Activated CD8-positive, alpha-beta memory T cell treated with anti-CD3 and anti-CD28 coated beads, Interleukin-2, amount 50 U/mL, for 4 hours (primary cell): ENCODE results near the gene SLC16A13.
"Not testable (repeated sequence)": the region's sequence is repeated elsewhere in the genome, so short reads cannot be mapped to it uniquely, and the experiment has no call there.

Experiments used
- DNase-seq: peaks from one replicate; pipeline ENCODE4 v3.0.0-alpha.2; 2020

The SLC16A13 gene

GRCh38 chr17:7068268-7068667, 32.5 kb downstream of the SLC16A13 start:
- no peak for DNase-seq

DNA sequence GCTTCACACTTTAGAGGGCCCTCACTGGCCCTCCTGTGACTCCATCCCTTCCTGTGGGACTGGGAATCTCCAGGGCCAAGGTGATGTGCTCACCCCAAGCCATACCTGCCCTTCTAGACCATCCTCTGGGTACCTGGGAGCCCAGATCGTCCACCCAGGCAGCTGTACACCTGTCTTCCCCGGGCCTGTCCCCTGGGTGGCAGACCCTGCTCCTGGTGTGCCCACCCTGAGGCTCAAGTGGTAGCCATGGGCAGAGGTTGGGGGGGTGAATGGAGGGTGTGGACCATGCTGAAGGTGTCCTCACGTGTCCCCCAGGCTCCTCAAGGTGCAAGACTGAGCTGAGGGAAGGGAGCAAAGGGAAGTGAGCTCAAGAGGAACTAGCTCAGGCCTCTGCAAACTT, 34.9 kb downstream of the SLC16A13 start:
- DNase-seq = no peak

- no peak for DNase-seq
Observed at GRCh38 chr17:7072406-7072805, 36.6 kb downstream of the SLC16A13 start.

- no peak for DNase-seq
Observed at GRCh38 chr17:7074931-7075330, 39.1 kb downstream of the SLC16A13 start.

- no peak for DNase-seq
Observed at GRCh38 chr17:7077911-7078546, 42.2 kb downstream of the SLC16A13 start.

DNA sequence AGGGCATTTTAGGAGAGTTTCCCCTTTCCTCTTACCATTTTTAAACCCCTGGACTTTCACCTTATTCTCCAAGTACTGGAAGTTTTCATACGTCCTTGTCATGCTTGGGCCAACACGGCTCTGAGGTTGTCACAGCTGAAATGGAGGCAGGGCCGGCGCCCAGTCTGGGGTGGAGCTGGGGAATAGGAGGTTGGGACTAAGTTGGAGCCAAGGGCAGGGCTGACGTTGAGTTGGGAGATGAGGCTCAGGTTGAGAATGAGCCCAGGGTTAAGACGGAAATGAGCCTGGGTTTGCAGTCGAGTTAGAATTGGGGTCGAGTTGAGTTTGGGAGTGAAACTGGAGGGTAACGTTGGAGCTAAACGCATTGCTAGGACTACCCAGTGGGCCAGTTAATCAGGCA, 42.9 kb downstream of the SLC16A13 start:
- no peak for DNase-seq

DNA sequence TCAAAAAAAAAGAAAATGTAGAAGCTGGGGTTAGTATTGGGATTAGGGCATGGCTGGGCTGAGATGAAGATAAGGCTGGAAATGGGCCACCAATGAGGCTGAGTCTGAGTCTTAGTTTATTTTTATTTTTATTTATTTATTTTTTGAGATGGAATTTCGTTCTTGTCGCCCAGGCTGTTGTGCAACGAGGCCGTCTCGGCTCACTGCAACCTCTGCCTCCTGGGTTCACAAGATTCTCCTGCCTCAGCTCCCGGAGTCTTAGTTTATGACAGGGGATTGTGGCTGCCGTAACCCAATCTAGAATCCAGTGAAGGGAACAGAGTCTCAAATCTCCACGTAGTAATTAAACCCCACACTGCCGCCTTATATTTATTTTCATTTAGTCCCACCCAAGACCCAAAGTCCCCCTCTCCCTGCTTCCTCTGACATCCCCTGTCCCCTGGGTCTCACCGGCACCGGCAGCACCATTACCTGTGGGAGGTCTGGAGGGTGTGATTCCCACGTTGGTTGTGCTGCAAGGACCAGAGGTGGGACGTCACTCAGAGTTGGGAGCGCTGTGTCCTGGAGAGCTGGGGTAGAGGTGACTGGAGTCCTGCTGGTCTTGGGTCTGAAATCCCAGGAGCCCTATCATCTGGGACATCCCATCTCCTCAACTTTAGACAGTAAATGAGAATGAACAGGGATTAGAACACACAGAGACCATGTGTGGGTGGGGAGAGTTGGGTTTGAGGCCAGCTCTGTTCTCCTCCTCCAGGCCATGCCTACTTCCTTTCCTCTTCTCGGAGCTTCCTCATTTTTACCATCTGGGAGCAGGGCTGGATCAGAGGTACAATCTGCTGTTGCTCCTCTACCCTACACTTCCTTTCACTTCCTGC, 44.0 kb downstream of the SLC16A13 start, which contains the start of gene CLEC10A:
Gene CLEC10A (minus strand): TSS at position 671 of the 875 bp plus-strand sequence. CDS start 1,439 bp downstream, outside the sequence.
- DNase-seq = no peak

DNA sequence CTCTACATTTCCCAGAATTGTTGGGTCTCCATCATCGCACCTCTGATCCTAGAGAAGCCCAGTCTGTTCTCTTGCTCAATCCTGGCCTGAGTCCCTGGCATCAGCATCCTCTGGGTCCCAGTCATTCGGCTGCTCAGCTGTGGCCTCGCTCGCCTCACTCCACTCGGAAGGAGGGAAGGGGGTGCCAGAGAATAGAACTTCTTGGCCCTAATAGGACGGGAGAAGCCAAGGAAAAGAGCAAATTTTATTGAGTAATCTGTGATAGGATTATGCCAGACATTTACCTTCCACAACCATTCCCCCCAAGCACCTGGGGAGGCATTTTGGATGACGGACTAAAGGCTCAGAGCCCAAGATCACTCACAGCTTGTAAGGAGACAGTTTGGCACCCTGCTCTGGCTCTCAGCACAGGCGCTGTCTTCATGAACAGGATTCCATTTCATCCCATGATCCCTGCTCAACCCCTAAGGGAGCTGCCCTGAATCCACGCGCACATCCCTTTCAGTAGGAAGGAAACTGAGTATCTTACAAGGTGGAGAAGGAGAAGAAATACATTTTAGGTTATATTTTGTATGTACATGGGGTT, 44.7 kb downstream of the SLC16A13 start:
- no peak for DNase-seq

GRCh38 chr17:7081341-7082062, 45.7 kb downstream of the SLC16A13 start:
- no peak for DNase-seq

GRCh38 chr17:7083592-7083991, 47.8 kb downstream of the SLC16A13 start:
- DNase-seq = no peak

DNA sequence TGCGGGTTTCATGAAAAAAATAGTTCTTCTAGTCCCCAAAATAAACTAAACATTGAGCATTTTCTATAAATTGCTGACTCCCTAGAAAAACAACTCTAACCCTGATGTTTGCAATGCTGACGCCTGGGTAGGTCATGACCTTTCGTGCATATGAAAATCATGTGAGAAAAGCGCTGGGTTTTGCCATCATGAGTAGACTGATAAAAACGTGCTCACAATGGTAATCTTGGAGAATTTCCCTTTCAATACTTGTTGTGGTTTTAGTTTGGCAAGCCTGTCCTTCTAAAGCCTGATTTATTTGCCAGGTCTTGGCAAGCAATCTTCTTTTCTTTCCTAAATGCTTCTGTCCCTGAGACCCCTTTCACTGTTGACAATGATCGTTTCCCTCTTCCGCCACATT, 48.3 kb downstream of the SLC16A13 start:
- DNase-seq = no peak

- not testable (repeated sequence) for DNase-seq
Observed at GRCh38 chr17:7088442-7088841, 52.6 kb downstream of the SLC16A13 start.

DNA sequence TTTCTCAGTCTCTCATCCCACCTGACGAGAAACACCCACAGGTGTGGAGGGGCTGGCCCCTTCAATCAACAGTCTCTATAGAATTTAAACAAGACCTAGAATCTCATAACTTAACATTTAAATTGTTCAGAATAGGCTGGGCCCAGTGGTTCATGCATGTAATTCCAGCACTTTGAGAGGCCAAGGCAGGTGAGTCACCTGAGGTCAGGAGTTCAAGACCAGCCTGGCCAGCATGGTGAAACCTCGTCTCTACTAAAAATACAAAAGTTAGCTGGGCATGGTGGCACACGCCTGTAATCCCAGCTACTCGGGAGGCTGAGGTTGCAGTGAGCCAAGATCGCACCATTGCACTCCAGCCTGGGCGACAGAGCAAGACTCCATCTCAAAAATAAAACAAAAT, 53.8 kb downstream of the SLC16A13 start:
- not testable (repeated sequence) for DNase-seq
